GM19468 (cell line): Measurements from ENCODE around the gene MAD1L1.

Experiments used
- ATAC-seq: cut with Tn5 transposase; IDR thresholded peaks from one replicate; pipeline ENCODE4 v1.9.1; 2021; ENCODE audit warnings: mild to moderate bottlenecking, moderate library complexity, moderate number of reproducible peaks; ENCODE audit not compliant: unreplicated experiment; ENCODE audit errors: extremely low read depth

Gene MAD1L1

DNA sequence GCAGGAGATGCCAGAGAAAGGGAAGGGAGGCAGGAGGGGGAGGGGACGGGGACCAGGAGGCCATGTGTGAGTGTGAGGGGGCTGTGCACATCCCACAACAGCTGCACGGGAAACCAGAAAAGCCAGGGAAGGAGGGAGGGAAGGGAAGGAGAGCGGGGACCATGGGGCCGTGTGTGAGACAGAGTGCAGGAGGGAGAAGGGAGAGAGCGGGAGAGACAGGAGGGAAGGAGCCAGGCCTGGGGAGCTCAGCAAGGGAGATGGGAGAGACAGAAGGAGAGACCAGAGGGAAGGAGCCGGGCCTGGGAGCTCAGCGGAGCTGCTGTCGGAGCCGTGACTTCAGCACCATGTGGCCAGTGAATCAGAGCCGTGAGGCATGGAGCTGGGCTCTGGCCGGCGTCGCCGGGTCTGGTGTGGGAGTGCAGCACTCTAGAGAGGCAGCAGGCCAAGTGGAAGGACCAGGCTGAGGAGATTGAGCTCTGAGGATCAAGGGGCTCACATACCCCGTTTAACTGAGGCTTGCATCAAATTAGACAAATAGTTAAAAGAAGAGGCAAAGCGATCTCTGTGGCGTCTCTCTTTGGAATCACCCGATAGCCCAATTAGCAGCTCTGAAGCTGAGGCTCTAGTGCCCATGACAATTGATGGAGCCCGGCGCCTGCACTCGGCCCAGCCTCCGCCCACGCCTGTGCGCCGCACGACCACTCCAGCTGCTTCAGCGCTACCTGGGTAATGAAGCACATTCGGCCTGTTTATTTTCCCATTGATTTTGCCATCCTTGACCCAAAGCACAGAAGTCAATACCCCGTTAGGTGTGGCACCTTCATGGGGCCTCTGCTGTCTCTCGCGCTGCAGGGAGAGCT, 150.4 kb downstream of the MAD1L1 start:
- ATAC-seq = no peak

DNA sequence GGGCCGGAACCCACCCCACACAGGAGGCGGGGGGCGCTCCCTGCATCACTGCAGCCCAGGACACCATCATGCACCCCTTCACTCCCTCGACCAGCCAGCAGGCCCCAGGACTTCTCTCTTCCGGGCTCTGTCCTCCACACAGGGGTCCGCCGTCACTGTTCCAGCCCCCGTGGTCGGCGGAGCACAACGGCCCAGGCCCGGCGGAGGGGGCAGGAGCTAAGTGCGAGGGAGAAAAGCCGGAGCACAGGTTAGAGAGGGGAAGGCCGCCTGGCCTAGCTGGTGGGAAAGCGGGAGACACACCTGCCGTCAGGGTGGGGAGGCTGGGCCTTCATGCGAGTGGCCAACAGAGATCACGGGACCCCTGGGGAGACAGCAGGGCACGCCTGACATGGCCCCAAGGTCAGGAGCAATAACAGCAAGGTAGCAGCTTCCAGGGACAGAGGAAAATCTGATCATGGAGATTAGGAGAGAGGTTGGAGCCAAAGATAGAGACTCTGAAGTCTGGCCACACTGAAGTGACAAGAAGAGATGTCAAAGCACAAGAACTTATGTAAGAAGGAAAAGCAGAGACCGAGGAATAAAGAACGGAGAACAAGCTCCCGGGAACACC, 151.1 kb downstream of the MAD1L1 start:
- ATAC-seq = no peak

DNA sequence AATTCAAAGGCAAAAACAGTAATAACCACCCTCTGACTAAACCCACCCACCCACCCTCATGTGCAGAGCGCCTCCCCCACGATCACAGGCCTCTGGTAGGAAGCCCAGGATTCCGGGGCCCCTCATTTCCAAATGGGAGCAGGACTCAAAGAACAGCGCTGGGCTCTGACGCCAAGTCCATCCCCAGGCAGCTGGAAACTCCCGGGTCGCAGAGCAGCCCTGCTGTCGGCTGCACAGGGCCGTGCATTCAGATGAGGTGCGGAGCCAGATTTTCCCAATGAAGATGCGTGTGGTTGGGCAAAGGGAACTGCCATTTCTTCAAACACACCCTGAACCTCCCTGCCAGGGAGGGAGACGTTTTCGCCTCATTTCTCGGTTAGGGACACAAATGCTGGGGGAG, 152.3 kb downstream of the MAD1L1 start:
- ATAC-seq = no peak

DNA sequence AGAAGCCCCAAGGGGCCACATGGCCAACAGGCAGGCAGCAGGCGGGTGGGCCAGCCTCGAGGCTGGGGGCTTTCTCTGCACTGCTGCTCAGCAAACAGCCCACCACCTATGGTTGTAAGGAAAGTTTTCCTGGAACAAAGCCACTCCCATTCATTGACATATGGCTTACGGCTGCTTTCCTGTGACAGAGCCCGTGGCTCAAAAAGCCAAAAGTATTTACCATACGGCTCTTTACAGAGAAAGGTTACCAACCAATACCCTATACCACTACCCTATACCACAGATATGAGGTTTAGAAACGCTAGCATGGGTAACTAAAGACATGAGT, 152.7 kb downstream of the MAD1L1 start:
- no peak for ATAC-seq

DNA sequence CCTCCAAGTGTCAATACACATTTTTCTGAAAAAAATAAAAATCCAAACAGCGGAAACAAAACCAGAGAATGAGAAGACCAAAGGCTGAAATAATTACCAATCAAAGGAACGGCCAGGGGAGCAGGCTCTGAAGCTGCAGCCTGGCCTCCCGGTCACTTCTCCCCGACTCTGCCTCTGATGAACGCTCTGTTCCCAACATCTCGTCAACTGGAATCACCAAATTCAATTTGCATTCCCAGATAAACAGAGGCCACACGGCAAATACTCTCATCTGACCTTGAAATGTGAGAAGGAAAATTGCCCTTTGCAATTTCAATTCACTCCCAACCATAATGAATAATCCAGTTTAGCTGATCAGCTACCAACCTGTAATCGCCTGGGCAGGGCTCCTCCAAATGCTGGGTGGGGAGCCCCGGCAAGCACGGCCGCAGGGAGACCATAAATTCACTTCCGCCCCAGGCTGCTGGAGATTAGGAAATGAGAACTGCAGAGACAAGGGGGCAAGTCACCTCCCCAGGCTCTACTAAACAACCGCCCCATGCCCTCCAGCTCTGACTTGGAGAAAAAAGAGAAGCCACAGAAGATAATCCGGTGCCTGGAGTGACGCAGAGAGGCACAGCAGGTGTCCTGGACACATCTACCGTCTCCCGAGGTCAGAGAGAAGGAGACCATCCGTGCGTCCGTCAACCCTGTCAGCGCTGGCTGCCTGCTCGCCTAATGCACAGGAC, 153.2 kb downstream of the MAD1L1 start:
- no peak for ATAC-seq

DNA sequence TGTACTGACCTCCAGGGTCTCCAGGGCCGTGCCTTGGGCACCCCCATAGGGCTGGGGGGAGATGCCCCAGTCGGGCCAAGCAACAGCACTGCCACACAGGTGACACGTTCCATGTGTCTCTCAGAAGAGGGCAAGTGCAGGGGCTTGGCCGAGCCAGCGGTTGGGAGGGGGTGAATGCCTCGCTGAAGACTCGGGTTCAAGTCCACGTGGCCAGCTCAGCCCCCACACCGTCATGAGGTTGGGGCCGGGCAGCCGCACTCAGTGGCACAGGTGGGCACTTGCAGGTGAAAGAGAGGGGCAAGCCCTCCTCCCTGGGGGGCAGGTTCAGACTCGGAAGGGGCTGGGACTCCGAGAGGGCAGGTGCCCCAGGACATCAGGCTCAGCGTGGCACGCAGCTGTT, 153.8 kb downstream of the MAD1L1 start:
- ATAC-seq = no peak

DNA sequence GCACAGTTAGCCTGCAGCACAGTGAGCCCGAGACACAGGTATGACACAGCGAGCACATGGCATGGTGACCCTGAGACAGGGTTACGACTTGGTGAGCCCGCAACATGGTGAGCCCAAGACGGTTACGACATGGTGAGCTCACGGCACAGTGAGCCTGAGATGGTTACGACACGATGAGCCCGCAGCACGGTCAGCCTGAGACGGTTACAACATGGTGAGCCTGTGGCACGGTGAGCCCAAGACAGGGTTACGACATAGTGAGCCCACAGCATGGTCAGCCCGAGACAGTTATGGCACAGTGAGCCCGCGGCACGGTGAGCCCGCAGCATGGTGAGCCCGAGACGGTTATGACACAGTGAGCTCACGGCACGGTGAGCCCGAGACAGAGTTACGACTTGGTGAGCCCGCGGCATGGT, 156.1 kb downstream of the MAD1L1 start:
- no peak for ATAC-seq

DNA sequence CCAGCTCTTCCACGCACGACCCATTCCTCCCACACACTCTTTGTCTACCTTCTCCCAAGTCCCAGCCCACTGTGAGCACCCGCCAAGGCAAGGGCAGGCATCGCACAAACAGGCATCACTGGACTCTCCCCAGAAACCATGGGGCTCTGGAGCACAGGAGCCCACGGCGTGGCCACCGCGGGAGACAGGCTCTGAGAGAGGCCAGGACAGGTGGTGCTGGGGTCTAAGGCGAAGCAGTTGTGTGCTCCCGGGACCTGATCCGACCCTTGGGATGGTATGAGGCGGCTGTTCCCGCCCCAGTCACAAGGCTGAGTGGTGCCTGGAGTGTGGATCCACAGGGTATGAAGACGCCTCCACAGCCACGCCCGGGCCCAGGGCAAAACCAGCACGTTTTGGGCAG, 156.9 kb downstream of the MAD1L1 start:
- ATAC-seq = no peak

DNA sequence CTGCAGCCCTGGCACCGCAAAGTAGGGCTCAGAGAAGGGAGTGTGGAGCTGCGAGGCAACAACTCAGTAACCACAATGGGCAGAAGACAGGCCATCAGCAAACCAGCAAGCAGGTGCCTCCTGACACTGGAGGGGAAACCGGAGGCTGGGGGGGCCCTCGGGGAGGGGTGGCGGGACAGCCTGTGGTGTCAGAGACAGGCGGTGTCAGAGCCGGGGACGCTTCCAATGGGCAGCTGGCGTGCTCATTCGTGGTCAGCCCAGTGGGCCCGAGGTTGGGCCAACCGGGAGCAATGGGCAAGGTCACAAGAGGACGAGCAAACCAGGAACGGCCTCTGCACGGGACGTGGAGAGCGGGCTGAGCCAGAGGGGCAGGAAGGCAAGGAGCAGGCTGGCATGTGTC, 158.1 kb downstream of the MAD1L1 start:
- no peak for ATAC-seq

DNA sequence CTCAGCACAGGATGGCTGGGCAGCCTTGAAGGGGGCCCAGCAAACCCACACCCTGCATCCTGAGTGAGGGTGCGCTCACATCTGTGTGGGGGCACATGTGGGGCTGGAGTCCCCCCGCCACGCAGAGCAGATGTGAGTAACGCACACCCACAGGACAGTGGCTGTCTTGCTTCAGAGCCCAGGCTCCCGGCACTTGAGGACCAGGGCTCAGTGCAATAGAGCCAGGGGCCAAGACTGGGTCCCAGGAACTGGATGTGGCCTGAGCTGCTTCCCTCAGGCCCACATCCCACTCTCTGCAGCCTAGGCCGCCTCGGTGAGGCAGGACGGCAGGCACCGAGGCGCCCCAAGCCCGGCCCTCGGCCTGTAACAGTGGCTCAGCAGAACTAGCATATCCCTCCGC, 159.9 kb downstream of the MAD1L1 start:
- no peak for ATAC-seq

DNA sequence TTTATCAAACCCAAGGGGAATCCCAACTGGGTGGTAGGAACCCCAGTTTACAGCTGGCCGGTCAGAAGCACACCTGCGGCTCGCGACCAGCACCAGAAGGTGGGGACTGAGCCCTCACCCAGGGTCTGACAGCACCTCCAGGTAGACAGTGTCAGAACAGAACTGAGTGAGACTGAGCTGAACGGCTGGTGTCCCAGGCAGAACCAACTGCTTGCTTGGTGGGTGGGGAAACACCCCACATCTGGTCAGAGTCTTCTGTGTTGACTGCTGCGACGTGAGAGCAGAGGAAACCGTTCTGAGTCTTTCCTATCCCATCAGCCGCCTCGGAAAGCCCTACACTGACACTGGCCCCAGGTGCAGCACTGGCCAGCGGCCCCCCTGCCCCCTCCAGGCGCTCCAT, 160.7 kb downstream of the MAD1L1 start:
- peak; percentile 40 for ATAC-seq

DNA sequence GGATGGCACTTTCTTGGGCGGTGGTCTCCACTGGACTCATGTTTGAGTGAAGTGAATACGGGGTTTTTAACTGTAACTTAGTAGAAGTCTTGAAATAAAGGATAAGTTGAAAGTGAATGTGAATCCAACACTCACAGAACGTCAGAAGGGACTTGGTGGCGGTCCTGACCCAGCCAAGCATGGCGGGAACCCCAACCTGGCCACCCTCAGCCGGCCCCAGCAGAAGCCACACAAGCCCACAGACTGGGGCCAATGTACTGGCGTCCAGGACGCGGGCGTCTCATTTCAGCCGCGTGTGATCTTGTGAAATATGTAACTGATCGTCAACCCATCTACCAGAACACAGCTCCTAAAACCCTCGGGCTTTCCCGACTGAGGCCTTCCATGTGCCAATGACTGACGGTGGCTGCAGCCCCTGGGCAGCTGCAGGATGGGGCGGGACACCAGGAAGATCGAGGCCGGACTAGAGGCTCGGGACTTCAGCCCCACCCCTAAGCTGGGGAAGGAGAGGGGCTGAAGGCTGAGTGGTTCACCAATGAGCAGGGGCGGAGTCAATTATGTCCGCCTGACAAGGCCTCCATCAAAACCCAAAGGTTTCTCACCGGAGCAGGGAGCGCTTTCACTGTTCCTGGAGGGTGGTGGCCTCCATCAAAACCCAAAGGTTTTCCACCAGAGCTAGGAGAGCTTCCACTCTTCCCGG, 161.5 kb downstream of the MAD1L1 start:
- no peak for ATAC-seq

DNA sequence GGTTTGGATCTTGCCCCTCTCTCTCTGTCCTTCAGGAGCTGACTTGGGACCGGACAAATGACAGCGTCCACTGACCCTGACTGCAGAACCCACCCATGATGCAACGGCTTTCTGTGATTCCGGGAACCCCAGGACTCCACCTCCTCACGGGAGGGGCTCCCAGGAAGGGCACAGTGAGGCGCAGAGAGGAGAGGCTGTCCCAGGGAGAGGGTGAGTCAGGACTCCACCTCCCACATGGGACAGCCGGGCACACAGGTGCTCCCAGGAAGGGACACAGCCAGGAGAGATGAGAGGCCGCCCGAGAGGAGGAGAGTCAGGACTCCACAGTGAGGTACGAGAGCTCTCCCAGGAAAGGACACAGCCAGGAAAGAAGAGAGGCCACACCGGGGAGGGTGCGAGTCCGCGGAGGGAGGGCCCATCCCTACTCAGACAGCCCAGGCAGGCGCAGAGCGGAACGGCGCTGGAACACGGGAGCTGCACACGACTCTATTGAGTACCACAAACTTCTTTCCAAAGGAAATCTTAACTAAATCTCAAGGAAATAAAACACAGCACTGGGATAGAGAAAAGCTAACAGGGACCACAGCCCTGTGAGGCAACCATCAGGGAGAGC, 162.5 kb downstream of the MAD1L1 start:
- ATAC-seq = no peak

DNA sequence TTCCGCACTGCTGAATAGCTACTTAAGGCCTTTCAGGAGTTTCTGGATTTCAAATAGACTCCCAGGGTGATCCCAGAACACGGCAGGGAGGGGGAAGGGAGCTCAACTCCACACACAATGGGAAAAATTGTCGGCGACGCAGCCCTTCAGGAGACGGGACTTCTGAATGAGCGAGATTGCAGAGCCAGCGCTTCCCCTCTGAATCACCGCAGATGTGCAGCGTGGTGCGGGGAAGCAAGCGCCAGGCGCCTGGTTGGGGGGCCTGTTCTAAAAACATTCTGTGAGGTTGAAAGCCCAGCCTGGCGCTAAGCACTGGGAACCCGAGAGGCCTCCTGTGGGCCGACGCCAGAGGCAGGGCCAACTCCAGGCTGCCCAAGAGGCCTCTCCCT, 163.3 kb downstream of the MAD1L1 start:
- ATAC-seq = no peak

DNA sequence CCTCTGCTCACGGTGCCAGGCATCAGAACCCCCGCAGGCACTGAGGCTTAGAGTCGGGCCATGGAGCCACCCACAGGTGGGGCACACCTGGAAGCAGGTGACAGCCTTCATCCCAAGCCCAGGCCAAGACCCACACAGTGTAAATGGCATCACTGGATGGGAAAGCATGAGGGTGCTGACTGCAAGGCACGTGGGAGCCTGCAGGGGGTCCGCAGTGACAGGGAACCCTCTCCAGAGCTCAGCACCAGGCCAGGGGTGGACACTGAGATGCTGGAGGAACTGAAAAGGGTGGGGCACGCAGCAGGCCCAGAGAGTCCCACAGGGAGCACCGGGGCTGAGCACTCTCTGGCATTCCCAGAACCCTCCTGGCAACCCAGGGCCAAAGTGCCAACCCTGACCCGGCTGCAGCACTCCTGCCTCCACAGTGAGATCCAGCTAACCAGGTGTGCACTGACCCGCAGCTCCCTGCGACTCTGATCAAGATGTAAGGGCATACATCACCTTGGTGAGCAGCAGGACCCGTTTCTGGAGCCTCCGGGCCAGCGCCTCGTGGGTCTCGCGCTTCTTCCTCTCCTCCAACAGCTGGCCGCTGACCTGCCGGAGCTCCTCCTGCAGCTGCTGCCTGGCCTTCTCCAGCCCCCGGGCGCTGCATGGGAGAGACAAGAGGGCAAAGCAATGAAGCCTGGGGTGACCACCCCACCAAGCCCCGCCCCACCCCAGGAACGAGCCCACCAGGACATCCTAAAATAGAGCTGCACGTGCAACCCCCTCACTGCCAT, 163.9 kb downstream of the MAD1L1 start:
- no peak for ATAC-seq

DNA sequence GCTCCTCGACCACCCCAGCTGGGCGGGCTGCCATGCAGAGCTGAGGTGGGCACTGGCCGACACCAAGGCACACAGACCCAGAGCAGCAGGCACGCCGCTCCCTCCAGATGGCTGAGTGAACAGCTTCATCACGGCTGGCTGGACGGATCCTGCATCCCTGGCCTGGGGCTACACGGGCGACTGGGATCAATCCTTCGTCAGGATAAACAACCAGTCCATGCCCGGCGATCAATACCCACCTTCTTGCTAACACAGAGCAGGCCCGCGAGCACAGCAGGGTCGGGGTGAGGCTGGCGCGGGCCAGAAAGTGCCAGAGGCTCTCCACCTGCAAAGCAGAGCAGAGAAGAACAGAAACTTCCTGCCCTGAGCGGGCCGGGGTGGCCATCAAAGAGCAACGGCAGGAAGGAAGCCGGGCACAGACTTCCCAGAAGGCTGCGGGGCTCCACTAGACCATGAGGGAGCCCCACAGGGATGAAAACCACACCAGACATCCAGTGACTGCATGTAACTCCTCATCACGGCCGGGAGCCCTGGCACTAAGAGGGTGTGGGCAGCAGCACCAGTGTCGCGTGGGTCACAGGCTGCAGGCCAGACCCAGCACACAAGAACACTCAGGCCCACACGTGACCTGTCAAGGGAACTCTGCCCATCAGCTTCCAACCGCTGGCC, 166.4 kb downstream of the MAD1L1 start:
- ATAC-seq = no peak

DNA sequence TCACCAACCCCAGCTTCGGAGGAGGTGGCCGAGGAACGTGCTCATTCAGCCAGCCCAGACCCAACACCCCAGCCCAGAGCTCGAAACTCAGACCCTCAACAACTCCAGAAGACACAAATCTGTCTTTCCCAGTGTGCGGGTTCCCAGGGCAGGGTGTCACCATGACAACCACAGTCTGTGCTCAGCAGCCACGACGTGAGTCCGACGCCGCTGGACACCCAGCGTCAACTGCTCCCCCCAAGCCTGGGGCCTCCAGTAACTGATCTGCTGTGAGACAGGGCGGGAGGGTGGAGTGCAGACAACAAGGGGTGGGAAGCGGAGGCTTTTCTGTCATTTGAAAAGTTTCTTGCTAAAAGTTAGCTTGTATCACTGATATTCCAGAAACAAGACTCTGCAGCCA, 167.2 kb downstream of the MAD1L1 start:
- no peak for ATAC-seq

DNA sequence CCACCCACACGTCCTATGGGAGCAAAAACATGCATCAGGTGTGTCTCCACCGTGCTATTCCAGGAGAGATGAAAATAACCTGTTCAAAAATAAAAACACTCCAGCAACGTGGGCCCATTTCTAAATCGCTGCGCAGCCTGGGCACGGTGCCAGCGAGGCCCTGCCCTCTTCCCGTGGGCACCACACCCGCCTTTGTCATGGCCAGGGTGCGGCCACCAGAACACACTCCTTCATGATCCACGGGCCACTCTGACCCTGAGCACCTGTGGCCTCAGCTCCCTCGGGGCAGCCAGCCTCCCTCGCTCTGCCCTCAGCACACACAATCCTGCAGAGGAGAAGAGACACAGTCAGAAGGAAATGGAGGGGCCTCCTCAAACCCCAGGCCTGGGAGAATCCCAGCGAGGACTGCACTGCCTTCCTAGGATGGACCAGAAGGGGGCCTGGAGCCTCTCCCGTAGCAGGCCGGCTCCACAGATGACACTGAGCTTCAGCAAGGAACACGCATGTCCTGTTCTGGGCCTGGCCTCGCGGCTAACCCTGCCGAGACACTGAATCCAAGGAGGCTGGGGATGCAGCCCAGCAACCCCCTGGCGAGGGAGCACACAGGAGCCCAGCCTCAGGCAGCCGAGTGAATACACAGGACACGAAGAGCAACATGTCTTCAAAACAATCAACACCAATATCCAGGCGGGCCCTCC, 169.0 kb downstream of the MAD1L1 start:
- ATAC-seq = no peak

DNA sequence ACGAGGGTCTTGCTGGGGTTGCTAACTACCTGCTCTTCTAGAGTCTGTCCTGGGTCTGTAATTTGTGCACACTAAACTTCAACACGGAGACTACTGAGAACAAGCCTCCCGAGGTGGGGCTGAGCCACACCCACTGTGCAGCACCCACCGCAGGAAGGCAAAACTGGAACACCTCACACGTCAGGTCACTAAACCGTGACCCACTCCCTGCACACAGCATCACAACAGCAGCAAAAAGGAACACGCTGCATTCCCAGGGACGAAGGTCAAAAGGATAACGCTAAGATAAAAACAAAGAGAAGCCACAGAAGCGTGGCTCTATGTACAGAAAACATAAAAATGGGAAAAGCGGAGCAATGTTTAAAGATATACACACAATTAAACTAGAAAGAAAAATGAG, 170.1 kb downstream of the MAD1L1 start:
- ATAC-seq = no peak
